Amygdala (tissue), 56 donors: ENCODE measurements around the gene CHMP4B.
A peak's percentile ranks its signal among the peaks of the same experiment; 100 is the strongest.

ENCODE experiments used
- DNase-seq, 56 donors: peaks; one replicate each; lab custom pipeline; 2025; lab: John Stamatoyannopoulos, UW

The CHMP4B gene

GRCh38 chr20:33817411-33817810, 6.3 kb downstream of the CHMP4B start:
- DNase-seq: no peak

GRCh38 chr20:33819456-33819855, 8.3 kb downstream of the CHMP4B start:
- no peak for DNase-seq

- no peak for DNase-seq
These were observed 9.2 kb downstream of the CHMP4B start for GRCh38 chr20:33820362-33820761.

- DNase-seq: no peak
These were observed 10.2 kb downstream of the CHMP4B start for GRCh38 chr20:33821270-33821836.

- DNase-seq: no peak
These were observed 11.3 kb downstream of the CHMP4B start for GRCh38 chr20:33822423-33822822.

- no peak for DNase-seq
These were observed 11.8 kb downstream of the CHMP4B start for GRCh38 chr20:33822991-33823390.

GRCh38 chr20:33824852-33825251, 13.7 kb downstream of the CHMP4B start:
- no peak for DNase-seq

GRCh38 chr20:33825340-33826269, 14.5 kb downstream of the CHMP4B start:
- no peak for DNase-seq

GRCh38 chr20:33826270-33826897, 15.2 kb downstream of the CHMP4B start:
- no peak for DNase-seq

- DNase-seq: no peak
These were observed 16.0 kb downstream of the CHMP4B start for GRCh38 chr20:33827109-33827508.

GRCh38 chr20:33827634-33828325, 16.6 kb downstream of the CHMP4B start:
- DNase-seq: no peak

GRCh38 chr20:33828326-33828844, 17.2 kb downstream of the CHMP4B start:
- DNase-seq: no peak

GRCh38 chr20:33828967-33829560, 17.9 kb downstream of the CHMP4B start:
- no peak for DNase-seq

GRCh38 chr20:33829636-33830035, 18.5 kb downstream of the CHMP4B start:
- no peak for DNase-seq

- DNase-seq: no peak
These were observed 19.2 kb downstream of the CHMP4B start for GRCh38 chr20:33830371-33830770.

GRCh38 chr20:33832103-33832804, 21.1 kb downstream of the CHMP4B start:
- DNase-seq: peak in 45 of 56 donors; percentile 4 to 70 (median 35)

- DNase-seq: peak in 1 of 56 donors; percentile 13
These were observed 22.2 kb downstream of the CHMP4B start for GRCh38 chr20:33833333-33833732.

GRCh38 chr20:33835615-33836172, 24.5 kb downstream of the CHMP4B start:
- no peak for DNase-seq

- DNase-seq: no peak
These were observed 25.1 kb downstream of the CHMP4B start for GRCh38 chr20:33836277-33836676.
